SK-N-SH treated with all-trans-retinoic acid at 6 μM for 48 hours (cell line): ENCODE data around the gene PLBD1.

Experiments used
- ATAC-seq: fragments of 200-7000 bp; cut with Tn5 transposase; 3 replicates; pipeline ENCODE4 v1.9.1; 2020; ENCODE audit warnings: mild to moderate bottlenecking, moderate library complexity
- ARNTL ChIP-seq: fragments of 450-650 bp; formaldehyde crosslinking; IDR thresholded peaks from 2 replicates; pipeline ENCODE4 v1.5.0; 2020; ENCODE audit warnings: low read depth, mild to moderate bottlenecking, moderate library complexity, borderline replicate concordance
- BACH2 ChIP-seq: fragments of 250-450 bp; sonication (Bioruptor Pico); IDR thresholded peaks from 2 replicates; pipeline ENCODE4 v1.9.0; 2021; ENCODE audit warnings: mild to moderate bottlenecking, borderline replicate concordance
- CSDC2 ChIP-seq: fragments of 250-450 bp; sonication (Bioruptor Pico); IDR thresholded peaks from 2 replicates; pipeline ENCODE4 v1.5.0; 2020; ENCODE audit warnings: mild to moderate bottlenecking, moderate library complexity
- ESRRG ChIP-seq: fragments of 250-450 bp; sonication (Bioruptor Pico); IDR thresholded peaks from 2 replicates; pipeline ENCODE4 v1.6.1; 2021; ENCODE audit warnings: mild to moderate bottlenecking
- ISL1 ChIP-seq: fragments of 250-450 bp; sonication (Bioruptor Pico); IDR thresholded peaks from 2 replicates; pipeline ENCODE4 v2.1.2; 2022; ENCODE audit warnings: mild to moderate bottlenecking, moderate library complexity
- OSR1 ChIP-seq: fragments of 250-450 bp; sonication (Bioruptor Pico); IDR thresholded peaks from 2 replicates; pipeline ENCODE4 v1.8.0; 2022; ENCODE audit warnings: moderate library complexity, mild to moderate bottlenecking, inconsistent platforms
- PPARA ChIP-seq: fragments of 250-450 bp; sonication (Bioruptor Pico); IDR thresholded peaks from 2 replicates; pipeline ENCODE4 v1.5.0; 2020; ENCODE audit warnings: mild to moderate bottlenecking, borderline replicate concordance
- RARB ChIP-seq: fragments of 250-450 bp; sonication (Bioruptor Pico); IDR thresholded peaks from 2 replicates; pipeline ENCODE4 v1.8.0; 2021; ENCODE audit warnings: mild to moderate bottlenecking, moderate library complexity
- SNAI2 ChIP-seq: fragments of 250-450 bp; sonication (Bioruptor Pico); IDR thresholded peaks from 2 replicates; pipeline ENCODE4 v1.5.0; 2020; ENCODE audit warnings: mild to moderate bottlenecking, moderate library complexity
- TCF4 ChIP-seq: fragments of 250-450 bp; sonication (Bioruptor Pico); IDR thresholded peaks from 2 replicates; pipeline ENCODE4 v1.8.0; 2021; ENCODE audit warnings: mild to moderate bottlenecking, moderate library complexity, borderline replicate concordance
- TOX ChIP-seq: fragments of 250-450 bp; sonication (Bioruptor Pico); IDR thresholded peaks from 2 replicates; pipeline ENCODE4 v1.8.0; 2021; ENCODE audit warnings: mild to moderate bottlenecking, moderate library complexity, borderline replicate concordance
- ZC3H10 ChIP-seq: fragments of 250-450 bp; sonication (Bioruptor Pico); IDR thresholded peaks from 2 replicates; pipeline ENCODE4 v1.5.1; 2021; ENCODE audit warnings: mild to moderate bottlenecking, moderate library complexity
- ZFP3 ChIP-seq: fragments of 250-450 bp; sonication (Bioruptor Pico); IDR thresholded peaks from 2 replicates; pipeline ENCODE4 v1.5.0; 2020; ENCODE audit warnings: mild to moderate bottlenecking, moderate library complexity
- ZFP30 ChIP-seq: fragments of 450-650 bp; formaldehyde crosslinking; IDR thresholded peaks from 2 replicates; pipeline ENCODE4 v1.5.0; 2022; ENCODE audit warnings: mild to moderate bottlenecking, moderate library complexity
- ZNF565 ChIP-seq: fragments of 450-650 bp; formaldehyde crosslinking; conservative IDR thresholded peaks from 2 replicates; pipeline ENCODE4 v1.5.0; 2020; ENCODE audit warnings: low read depth, mild to moderate bottlenecking, moderate library complexity
- ZNF70 ChIP-seq: fragments of 450-650 bp; formaldehyde crosslinking; IDR thresholded peaks from 2 replicates; pipeline ENCODE4 v1.5.0; 2020; ENCODE audit warnings: mild to moderate bottlenecking, moderate library complexity
- ZNF8 ChIP-seq: fragments of 450-650 bp; formaldehyde crosslinking; IDR thresholded peaks from 2 replicates; pipeline ENCODE4 v1.5.0; 2020; ENCODE audit warnings: mild to moderate bottlenecking, moderate library complexity
- TF ChIP-seq, protein P1 (sequence below): fragments of 250-450 bp; sonication (Bioruptor Pico); IDR thresholded peaks from 2 replicates; pipeline ENCODE4 v1.5.0; 2020; ENCODE audit warnings: mild to moderate bottlenecking, moderate library complexity
- TF ChIP-seq, protein P2 (sequence below): fragments of 250-450 bp; sonication (Bioruptor Pico); IDR thresholded peaks from 2 replicates; pipeline ENCODE4 v1.5.1; 2020; ENCODE audit warnings: low read depth, mild to moderate bottlenecking, moderate library complexity
- TF ChIP-seq, protein P3 (sequence below): fragments of 250-450 bp; sonication (Bioruptor Pico); IDR thresholded peaks from 2 replicates; pipeline ENCODE4 v1.5.1; 2021; ENCODE audit warnings: mild to moderate bottlenecking, moderate library complexity
- TF ChIP-seq, protein P4 (sequence below): fragments of 250-450 bp; sonication (Bioruptor Pico); IDR thresholded peaks from 2 replicates; pipeline ENCODE4 v1.8.0; 2021; ENCODE audit warnings: low read depth, mild to moderate bottlenecking, moderate library complexity, borderline replicate concordance
- TF ChIP-seq, protein P5 (sequence below): fragments of 250-450 bp; sonication (Bioruptor Pico); IDR thresholded peaks from 2 replicates; pipeline ENCODE4 v1.8.0; 2020; ENCODE audit warnings: mild to moderate bottlenecking, moderate library complexity, borderline replicate concordance

The PLBD1 gene

DNA sequence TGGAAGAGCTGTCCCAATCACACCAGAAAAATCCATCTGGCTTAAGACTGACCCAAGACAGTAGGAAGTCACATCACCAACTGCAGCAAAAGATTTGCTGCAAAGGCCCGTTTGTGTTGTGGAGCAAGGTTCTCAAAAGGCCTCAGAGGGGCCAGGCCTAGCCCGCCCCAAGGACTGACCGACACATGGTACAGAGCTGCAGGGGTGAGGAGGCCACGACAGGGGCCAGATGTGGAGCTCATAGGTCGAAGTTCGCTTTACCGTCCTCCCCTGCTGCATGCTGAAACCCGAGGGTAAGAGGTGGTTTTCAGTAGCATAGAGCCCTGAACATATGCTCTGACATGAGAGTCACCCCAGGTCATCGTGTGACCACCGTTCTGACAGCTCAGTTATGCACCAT is 35.5 kb downstream of the PLBD1 start (continued):
- TF ChIP-seq ZNF565 (CRISPR knock-in tag) = no peak
- TF ChIP-seq, all 23 proteins: peak for 0

DNA sequence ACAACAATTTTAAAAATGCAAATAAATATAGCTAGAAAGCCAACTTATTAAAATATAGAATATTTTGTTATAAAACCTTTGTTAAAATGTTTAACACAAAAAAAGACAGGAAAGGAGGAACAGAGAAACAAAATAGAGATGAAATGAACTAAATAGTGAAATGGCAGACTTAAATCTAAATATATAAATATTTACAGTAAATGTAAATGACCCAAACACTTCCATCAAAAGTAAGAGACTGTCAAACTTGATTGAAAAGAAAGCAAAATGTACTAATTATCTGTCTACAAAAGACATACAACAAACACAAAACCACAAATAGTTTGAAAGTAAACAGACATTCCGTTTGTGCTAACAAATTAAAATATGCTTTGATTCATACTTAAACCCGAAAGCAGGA is 41.7 kb downstream of the PLBD1 start:
- no peak for ATAC-seq
- TF ChIP-seq TOX (no peak), ARNTL (CRISPR knock-in tag) (no peak), ZNF8 (no peak), SNAI2 (CRISPR knock-in tag) (no peak), ESRRG (CRISPR knock-in tag) (no peak), ZFP30 (CRISPR knock-in tag) (no peak), BACH2 (CRISPR knock-in tag) (no peak), PPARA (no peak), ZNF565 (CRISPR knock-in tag) (no peak), OSR1 (CRISPR knock-in tag) (no peak), ZNF70 (CRISPR knock-in tag) (no peak), ZFP3 (CRISPR knock-in tag) (no peak), ISL1 (CRISPR knock-in tag) (no peak), CSDC2 (CRISPR knock-in tag) (no peak)
- TF ChIP-seq, protein P1, sequence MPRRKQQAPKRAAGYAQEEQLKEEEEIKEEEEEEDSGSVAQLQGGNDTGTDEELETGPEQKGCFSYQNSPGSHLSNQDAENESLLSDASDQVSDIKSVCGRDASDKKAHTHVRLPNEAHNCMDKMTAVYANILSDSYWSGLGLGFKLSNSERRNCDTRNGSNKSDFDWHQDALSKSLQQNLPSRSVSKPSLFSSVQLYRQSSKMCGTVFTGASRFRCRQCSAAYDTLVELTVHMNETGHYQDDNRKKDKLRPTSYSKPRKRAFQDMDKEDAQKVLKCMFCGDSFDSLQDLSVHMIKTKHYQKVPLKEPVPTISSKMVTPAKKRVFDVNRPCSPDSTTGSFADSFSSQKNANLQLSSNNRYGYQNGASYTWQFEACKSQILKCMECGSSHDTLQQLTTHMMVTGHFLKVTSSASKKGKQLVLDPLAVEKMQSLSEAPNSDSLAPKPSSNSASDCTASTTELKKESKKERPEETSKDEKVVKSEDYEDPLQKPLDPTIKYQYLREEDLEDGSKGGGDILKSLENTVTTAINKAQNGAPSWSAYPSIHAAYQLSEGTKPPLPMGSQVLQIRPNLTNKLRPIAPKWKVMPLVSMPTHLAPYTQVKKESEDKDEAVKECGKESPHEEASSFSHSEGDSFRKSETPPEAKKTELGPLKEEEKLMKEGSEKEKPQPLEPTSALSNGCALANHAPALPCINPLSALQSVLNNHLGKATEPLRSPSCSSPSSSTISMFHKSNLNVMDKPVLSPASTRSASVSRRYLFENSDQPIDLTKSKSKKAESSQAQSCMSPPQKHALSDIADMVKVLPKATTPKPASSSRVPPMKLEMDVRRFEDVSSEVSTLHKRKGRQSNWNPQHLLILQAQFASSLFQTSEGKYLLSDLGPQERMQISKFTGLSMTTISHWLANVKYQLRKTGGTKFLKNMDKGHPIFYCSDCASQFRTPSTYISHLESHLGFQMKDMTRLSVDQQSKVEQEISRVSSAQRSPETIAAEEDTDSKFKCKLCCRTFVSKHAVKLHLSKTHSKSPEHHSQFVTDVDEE (CRISPR knock-in tag) = no peak
- TF ChIP-seq, protein P2, sequence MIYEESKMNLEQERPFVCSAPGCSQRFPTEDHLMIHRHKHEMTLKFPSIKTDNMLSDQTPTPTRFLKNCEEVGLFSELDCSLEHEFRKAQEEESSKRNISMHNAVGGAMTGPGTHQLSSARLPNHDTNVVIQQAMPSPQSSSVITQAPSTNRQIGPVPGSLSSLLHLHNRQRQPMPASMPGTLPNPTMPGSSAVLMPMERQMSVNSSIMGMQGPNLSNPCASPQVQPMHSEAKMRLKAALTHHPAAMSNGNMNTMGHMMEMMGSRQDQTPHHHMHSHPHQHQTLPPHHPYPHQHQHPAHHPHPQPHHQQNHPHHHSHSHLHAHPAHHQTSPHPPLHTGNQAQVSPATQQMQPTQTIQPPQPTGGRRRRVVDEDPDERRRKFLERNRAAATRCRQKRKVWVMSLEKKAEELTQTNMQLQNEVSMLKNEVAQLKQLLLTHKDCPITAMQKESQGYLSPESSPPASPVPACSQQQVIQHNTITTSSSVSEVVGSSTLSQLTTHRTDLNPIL (CRISPR knock-in tag) = no peak
- TF ChIP-seq, protein P3, sequence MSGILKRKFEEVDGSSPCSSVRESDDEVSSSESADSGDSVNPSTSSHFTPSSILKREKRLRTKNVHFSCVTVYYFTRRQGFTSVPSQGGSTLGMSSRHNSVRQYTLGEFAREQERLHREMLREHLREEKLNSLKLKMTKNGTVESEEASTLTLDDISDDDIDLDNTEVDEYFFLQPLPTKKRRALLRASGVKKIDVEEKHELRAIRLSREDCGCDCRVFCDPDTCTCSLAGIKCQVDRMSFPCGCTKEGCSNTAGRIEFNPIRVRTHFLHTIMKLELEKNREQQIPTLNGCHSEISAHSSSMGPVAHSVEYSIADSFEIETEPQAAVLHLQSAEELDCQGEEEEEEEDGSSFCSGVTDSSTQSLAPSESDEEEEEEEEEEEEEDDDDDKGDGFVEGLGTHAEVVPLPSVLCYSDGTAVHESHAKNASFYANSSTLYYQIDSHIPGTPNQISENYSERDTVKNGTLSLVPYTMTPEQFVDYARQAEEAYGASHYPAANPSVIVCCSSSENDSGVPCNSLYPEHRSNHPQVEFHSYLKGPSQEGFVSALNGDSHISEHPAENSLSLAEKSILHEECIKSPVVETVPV (CRISPR knock-in tag) = no peak
- TF ChIP-seq, protein P4, sequence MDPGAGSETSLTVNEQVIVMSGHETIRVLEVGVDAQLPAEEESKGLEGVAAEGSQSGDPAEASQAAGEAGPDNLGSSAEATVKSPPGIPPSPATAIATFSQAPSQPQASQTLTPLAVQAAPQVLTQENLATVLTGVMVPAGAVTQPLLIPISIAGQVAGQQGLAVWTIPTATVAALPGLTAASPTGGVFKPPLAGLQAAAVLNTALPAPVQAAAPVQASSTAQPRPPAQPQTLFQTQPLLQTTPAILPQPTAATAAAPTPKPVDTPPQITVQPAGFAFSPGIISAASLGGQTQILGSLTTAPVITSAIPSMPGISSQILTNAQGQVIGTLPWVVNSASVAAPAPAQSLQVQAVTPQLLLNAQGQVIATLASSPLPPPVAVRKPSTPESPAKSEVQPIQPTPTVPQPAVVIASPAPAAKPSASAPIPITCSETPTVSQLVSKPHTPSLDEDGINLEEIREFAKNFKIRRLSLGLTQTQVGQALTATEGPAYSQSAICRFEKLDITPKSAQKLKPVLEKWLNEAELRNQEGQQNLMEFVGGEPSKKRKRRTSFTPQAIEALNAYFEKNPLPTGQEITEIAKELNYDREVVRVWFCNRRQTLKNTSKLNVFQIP (CRISPR knock-in tag) = no peak
- TF ChIP-seq, protein P5, sequence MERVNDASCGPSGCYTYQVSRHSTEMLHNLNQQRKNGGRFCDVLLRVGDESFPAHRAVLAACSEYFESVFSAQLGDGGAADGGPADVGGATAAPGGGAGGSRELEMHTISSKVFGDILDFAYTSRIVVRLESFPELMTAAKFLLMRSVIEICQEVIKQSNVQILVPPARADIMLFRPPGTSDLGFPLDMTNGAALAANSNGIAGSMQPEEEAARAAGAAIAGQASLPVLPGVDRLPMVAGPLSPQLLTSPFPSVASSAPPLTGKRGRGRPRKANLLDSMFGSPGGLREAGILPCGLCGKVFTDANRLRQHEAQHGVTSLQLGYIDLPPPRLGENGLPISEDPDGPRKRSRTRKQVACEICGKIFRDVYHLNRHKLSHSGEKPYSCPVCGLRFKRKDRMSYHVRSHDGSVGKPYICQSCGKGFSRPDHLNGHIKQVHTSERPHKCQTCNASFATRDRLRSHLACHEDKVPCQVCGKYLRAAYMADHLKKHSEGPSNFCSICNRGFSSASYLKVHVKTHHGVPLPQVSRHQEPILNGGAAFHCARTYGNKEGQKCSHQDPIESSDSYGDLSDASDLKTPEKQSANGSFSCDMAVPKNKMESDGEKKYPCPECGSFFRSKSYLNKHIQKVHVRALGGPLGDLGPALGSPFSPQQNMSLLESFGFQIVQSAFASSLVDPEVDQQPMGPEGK (CRISPR knock-in tag) = no peak

DNA sequence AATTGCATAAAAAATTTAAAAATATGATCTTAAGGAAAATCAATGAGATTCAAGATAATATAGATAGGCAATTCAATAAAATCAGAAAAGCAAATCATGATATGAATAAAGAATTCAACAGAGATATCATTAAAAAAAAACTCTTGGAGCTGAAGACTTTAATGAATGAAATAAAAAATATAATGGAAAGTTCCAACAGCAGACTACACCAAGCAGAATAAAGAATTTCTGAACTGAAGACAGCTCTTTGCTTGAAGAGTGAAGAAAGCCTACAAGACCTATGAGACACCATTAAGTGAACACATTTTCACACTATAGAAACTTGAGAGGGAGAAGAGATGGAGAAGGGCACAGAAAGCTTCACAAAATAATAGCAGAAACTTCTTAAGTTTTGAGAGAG is 45.9 kb downstream of the PLBD1 start:
- ATAC-seq = no peak
- no peak for TF ChIP-seq OSR1 (CRISPR knock-in tag)
- no peak for TF ChIP-seq ZFP3 (CRISPR knock-in tag)
- TF ChIP-seq, all 23 proteins: peak for 0

DNA sequence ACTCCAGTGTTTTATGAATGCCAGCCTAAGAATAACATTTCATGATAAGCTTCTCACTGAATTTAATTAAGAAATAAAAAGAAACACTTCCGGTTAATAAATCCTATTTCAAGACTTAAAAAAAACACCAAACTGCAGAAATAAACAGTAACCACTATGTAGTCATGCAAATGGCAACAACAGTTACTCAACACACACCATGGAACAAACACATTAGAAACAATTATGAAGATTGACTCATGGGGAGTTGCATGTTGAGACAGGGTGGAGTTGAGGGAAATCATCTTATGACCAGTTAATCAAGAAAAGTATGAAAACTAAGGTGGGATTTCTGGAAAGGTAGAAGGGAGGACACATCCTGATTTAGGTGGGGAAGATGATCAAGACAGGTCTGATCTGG is 52.7 kb downstream of the PLBD1 start:
- ATAC-seq = no peak
- no peak for TF ChIP-seq ZC3H10 (CRISPR knock-in tag)
- no peak for TF ChIP-seq SNAI2 (CRISPR knock-in tag)
- TF ChIP-seq, protein P1 (CRISPR knock-in tag) = no peak
- no peak for TF ChIP-seq TCF4 (CRISPR knock-in tag)
- no peak for TF ChIP-seq ZNF8
- TF ChIP-seq ESRRG (CRISPR knock-in tag) = no peak
- TF ChIP-seq ARNTL (CRISPR knock-in tag) = no peak
- no peak for TF ChIP-seq RARB (CRISPR knock-in tag)
- TF ChIP-seq PPARA = no peak
- no peak for TF ChIP-seq ZNF565 (CRISPR knock-in tag)
- no peak for TF ChIP-seq ISL1 (CRISPR knock-in tag)
